Measurements from ENCODE around the gene CRNN. TPM values are rescaled to one million over a fixed set of nuclear protein-coding genes. Genes with fewer than 3 reads are reported as not detected.

The CRNN gene
- total RNA-seq (under 1 TPM in 1 of 5 donors, not detected in 4; 0.89 TPM), polyA plus RNA-seq (100 to 1,000 TPM in 1 of 3 donors, 1 to 10 TPM in 1, not detected in 1; 3.1 to 209 TPM)
- long read RNA-seq, donor 1: 0 reads
- long read RNA-seq, donor 2: 0 reads
- long read RNA-seq, donor 3: 0 reads
- long read RNA-seq, donor 4: 0 reads
- long read RNA-seq, donor 5: 0 reads
- long read RNA-seq, donor 6: 0 reads
- long read RNA-seq, donor 7: 0 reads
- long read RNA-seq, donor 8: 0 reads
- long read RNA-seq, donor 9: 0 reads
- long read RNA-seq, donor 10: 0 reads

DNA sequence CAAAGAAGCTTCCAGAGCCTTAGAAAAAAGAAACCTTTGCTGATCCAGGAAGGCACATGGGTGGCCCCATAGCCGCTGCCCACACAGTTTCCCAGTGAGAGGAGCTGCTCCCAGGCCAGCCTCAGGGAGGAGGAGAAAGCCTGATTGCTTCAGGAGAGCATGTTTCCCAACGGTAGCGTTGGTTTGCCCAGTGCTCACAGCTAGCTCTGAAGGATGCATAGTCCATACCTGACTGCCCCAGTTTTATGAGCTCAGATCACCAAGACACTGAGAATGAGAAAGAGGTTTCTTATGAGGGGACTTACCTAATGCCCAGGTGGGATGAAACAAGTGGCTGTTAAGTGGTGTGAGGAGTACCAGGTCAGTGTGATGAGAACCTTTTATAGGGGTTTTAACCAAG is at the start of gene CRNN:
TSS of gene CRNN (minus strand) at position 355 of the 400 bp plus-strand sequence. CDS start 2,030 bp downstream, outside the sequence.
- H3K4me3 ChIP-seq: no peak within 1 kb of the TSS
- intact Hi-C loops (cut with DNase I; ENCODE audit: low total_unique reads): no loop called here
- 70 to 86% (median 77%) methylated on average over 3 of the region's 3 CpGs for WGBS, 5 donors
- TF ChIP-seq CTCF (IDR thresholded peaks at IDR 0.05): no peak
- H3K9me3 ChIP-seq: no peaks in the 10 kb centered on the region
- no peaks in the 10 kb centered on the region for H3K27me3 ChIP-seq
- no peak within 1 kb of the TSS for H3K27ac ChIP-seq
- no peaks in the 10 kb centered on the region for H3K4me1 ChIP-seq
- no peak for DNase-seq
- no peaks in the 10 kb centered on the region for H3K36me3 ChIP-seq

DNA sequence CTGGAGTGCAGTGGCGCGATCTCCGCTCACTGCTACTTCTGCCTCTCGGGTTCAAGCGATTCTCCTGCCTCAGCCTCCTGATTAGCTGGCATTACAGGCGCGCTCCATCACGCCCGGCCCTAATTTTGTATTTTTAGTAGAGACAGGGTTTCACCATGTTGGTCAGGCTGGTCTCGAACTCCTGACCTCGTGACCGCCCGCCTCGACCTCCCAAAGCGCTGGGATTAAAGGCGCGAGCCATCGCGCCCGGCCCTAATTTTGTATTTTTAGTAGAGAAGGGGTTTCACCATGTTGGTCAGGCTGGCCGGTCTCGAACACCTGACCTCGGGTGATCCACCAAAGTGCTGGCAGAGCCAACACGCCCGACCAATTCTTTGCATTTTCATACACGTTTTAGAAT is 48.6 kb upstream of the CRNN start:
- TF ChIP-seq POLR2A (IDR thresholded peaks at IDR 0.05): no peak
- TF ChIP-seq CTCF (IDR thresholded peaks at IDR 0.05): no peak
- no peak for TF ChIP-seq POLR2AphosphoS5 (IDR thresholded peaks at IDR 0.05)
- TF ChIP-seq EP300 (IDR thresholded peaks at IDR 0.05): no peak
- DNase-seq: no peak
- Histone ChIP-seq H3K36me3 (no peaks in the 10 kb centered on the region), H3K9me3 (peaks cover 0 to 6% (median 0%) of the 10 kb centered on the region in 4 donors), H3K27me3 (no peaks in the 10 kb centered on the region), H3K4me1 (peaks cover 0 to 11% (median 9%) of the 10 kb centered on the region in 4 donors), H3K4me3 (no peak overlapping the region), H3K27ac (no peak overlapping the region)
- WGBS, 5 donors: 93 to 96% (median 94%) methylated on average over 26 of the region's 26 CpGs
- intact Hi-C loops (cut with DNase I; ENCODE audit: low total_unique reads): no loop called here

DNA sequence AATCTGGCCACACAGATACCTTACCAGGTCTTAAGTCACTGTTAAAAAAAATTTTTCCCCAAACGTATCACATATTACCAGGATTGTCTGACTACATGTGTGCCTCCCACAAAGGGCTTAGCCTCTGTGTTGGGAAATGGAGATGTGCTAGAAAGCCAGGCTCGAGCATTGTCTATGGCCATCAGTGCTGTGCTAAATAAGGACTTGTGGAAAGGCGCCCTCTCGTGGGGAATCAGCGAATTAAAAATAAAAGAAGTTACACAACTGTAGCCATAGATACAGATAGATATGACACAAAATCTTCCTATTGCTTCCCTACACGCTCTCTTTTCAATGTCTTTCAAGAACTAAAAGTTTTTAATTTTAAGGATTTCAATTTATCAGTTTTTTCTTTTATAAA is 47.5 kb upstream of the CRNN start:
- Histone ChIP-seq H3K9me3 (peaks cover 0 to 6% (median 0%) of the 10 kb centered on the region in 4 donors), H3K27me3 (no peaks in the 10 kb centered on the region), H3K36me3 (no peaks in the 10 kb centered on the region), H3K27ac (no peak overlapping the region), H3K4me1 (peaks cover 0 to 11% (median 9%) of the 10 kb centered on the region in 4 donors), H3K4me3 (no peak overlapping the region)
- DNase-seq: peak; percentile 45 to 70
- TF ChIP-seq POLR2AphosphoS5 (IDR thresholded peaks at IDR 0.05) (no peak), CTCF (IDR thresholded peaks at IDR 0.05) (peak in 5 of 7 experiments; percentile 8 to 58 (median 53)), EP300 (IDR thresholded peaks at IDR 0.05) (no peak), POLR2A (IDR thresholded peaks at IDR 0.05) (no peak)
- WGBS, 5 donors: 6 to 11% (median 9%) methylated on average over 6 of the region's 6 CpGs
- intact Hi-C loops (cut with DNase I; ENCODE audit: low total_unique reads): no loop called here

- TF ChIP-seq EP300 (IDR thresholded peaks at IDR 0.05) (no peak), POLR2A (IDR thresholded peaks at IDR 0.05) (no peak), CTCF (IDR thresholded peaks at IDR 0.05) (peak in 3 of 7 experiments; percentile 2 to 9 (median 2))
- no peaks in the 10 kb centered on the region for H3K27me3 ChIP-seq
- no peak for DNase-seq
- no peaks in the 10 kb centered on the region for H3K9me3 ChIP-seq
- H3K36me3 ChIP-seq: no peaks in the 10 kb centered on the region
- intact Hi-C loops (cut with DNase I; ENCODE audit: low total_unique reads): no loop called here
- H3K4me1 ChIP-seq: peaks cover 0 to 11% (median 9%) of the 10 kb centered on the region in 4 donors
- no peak overlapping the region for H3K4me3 ChIP-seq
- peak overlapping the region in 1 of 5 donors; percentile 32 for H3K27ac ChIP-seq
- WGBS, 5 donors: 38 to 50% (median 43%) methylated on average over 3 of the region's 3 CpGs
These were observed 46.5 kb upstream of the CRNN start for GRCh38 chr1:152460529-152460899.
